Stimulated activated CD4-positive, alpha-beta T cell treated with anti-CD3 and anti-CD28 coated beads, Interleukin-12 subunit alpha, Interleukin-12 subunit beta, amount 100 ng/mL, for 4 hours (primary cell): Measurements from ENCODE around the gene CEBPZOS.

Source experiments
- DNase-seq: peaks from one replicate; pipeline ENCODE4 v3.0.0-alpha.2; 2020

Gene CEBPZOS

GRCh38 chr2:37196320-37197195 lies at the start of gene CEBPZOS:
Gene CEBPZOS, plus strand, starts transcription at chr2:37196496. Its CDS starts 3,209 bp downstream, at chr2:37199705.
- peak; percentile 90 for DNase-seq

GRCh38 chr2:37148325-37148724 lies 48.0 kb upstream of the CEBPZOS start:
- no peak for DNase-seq

GRCh38 chr2:37149626-37150322 lies 46.5 kb upstream of the CEBPZOS start:
- DNase-seq = no peak

GRCh38 chr2:37153224-37153623 lies 43.1 kb upstream of the CEBPZOS start:
- no peak for DNase-seq

- DNase-seq = no peak
Observed at GRCh38 chr2:37154785-37155184, 41.5 kb upstream of the CEBPZOS start.

- DNase-seq = peak; percentile 20
Observed at GRCh38 chr2:37156071-37156856, 40.0 kb upstream of the CEBPZOS start.

- peak; percentile 55 for DNase-seq
Observed at GRCh38 chr2:37156857-37157714, 39.2 kb upstream of the CEBPZOS start, which contains the start of gene EIF2AK2. Gene EIF2AK2, minus strand, starts transcription at chr2:37156980. Its CDS starts 9,174 bp downstream, at chr2:37147806.

GRCh38 chr2:37164757-37165156 lies 31.5 kb upstream of the CEBPZOS start:
- no peak for DNase-seq

- DNase-seq = no peak
Observed at GRCh38 chr2:37167636-37168180, 28.6 kb upstream of the CEBPZOS start.

GRCh38 chr2:37168217-37168981 lies 27.9 kb upstream of the CEBPZOS start:
- no peak for DNase-seq

GRCh38 chr2:37171624-37171950 lies 24.7 kb upstream of the CEBPZOS start:
- no peak for DNase-seq

GRCh38 chr2:37173741-37174140 lies 22.6 kb upstream of the CEBPZOS start:
- no peak for DNase-seq

GRCh38 chr2:37180006-37180639 lies 16.2 kb upstream of the CEBPZOS start:
- no peak for DNase-seq

GRCh38 chr2:37180640-37181039 lies 15.7 kb upstream of the CEBPZOS start:
- DNase-seq = no peak

GRCh38 chr2:37181726-37182684 lies 14.3 kb upstream of the CEBPZOS start:
- no peak for DNase-seq

- DNase-seq = no peak
Observed at GRCh38 chr2:37188570-37188969, 7.7 kb upstream of the CEBPZOS start, which contains the start of gene SULT6B1. Gene SULT6B1, minus strand, starts transcription at chr2:37188670. Its CDS starts 30 bp downstream, at chr2:37188640.

GRCh38 chr2:37189452-37190153 lies 6.7 kb upstream of the CEBPZOS start:
- no peak for DNase-seq

- DNase-seq = no peak
Observed at GRCh38 chr2:37190290-37190689, 6.0 kb upstream of the CEBPZOS start.

- DNase-seq = no peak
Observed at GRCh38 chr2:37191253-37191652, 5.0 kb upstream of the CEBPZOS start.
